Calu3 (cell line): ENCODE measurements around the gene LGALS8. TPM values are rescaled to one million over a fixed set of nuclear protein-coding genes. Genes with fewer than 3 reads are reported as not detected.

Experiments
- BruUV-seq: library from RNA; stranded (reverse); fragments of 400-500 nt; replicated peaks from 2 replicates; lab custom pipeline; 2021; lab: Mats Ljungman, UMichigan
- CTCF ChIA-PET: fragments of 300-600 bp; sonication (Branson Sonifier 250); formaldehyde crosslinking; loops from one replicate; lab custom pipeline; 2022; ENCODE audit warnings: antibody characterized with exemption; lab: Charles Lee
- DNase-seq: peaks from one replicate; pipeline ENCODE4 v3.0.0; 2022
- H3K27ac Mint-ChIP-seq: one replicate; pipeline ENCODE4 v1.8.0; 2022; ENCODE audit warnings: mixed read lengths; ENCODE audit not compliant: unreplicated experiment
- H3K27me3 Mint-ChIP-seq: one replicate; pipeline ENCODE4 v1.8.0; 2022; ENCODE audit warnings: mixed read lengths; ENCODE audit not compliant: unreplicated experiment
- H3K36me3 Mint-ChIP-seq: one replicate; pipeline ENCODE4 v1.8.0; 2022; ENCODE audit warnings: mild to moderate bottlenecking, moderate library complexity, mixed read lengths; ENCODE audit not compliant: insufficient read depth, unreplicated experiment
- H3K4me1 Mint-ChIP-seq: one replicate; pipeline ENCODE4 v1.8.0; 2022; ENCODE audit warnings: mild to moderate bottlenecking, low read depth, mixed read lengths; ENCODE audit not compliant: unreplicated experiment
- H3K4me3 Mint-ChIP-seq: one replicate; pipeline ENCODE4 v1.8.0; 2022; ENCODE audit warnings: mild to moderate bottlenecking, low read depth, moderate library complexity, mixed read lengths; ENCODE audit not compliant: unreplicated experiment
- H3K9me3 Mint-ChIP-seq: one replicate; pipeline ENCODE4 v1.8.0; 2022; ENCODE audit warnings: low read depth, mixed read lengths; ENCODE audit not compliant: unreplicated experiment
- intact Hi-C: fragments of 100-400 bp; cut with micrococcal nuclease; formaldehyde crosslinking; loops from one replicate; pipeline ENCODE4 v1.10.0; 2022; ENCODE audit not compliant: unreplicated experiment
- total RNA-seq: library from RNA; stranded (reverse); gene quantifications from 2 replicates; pipeline ENCODE4 v1.2.3, GENCODE V29; 2022
- TF ChIP-seq, protein P1 (sequence below): fragments of 200-600 bp; IDR thresholded peaks from one replicate; pipeline ENCODE4 v1.8.0; 2022; ENCODE audit warnings: antibody characterized with exemption; ENCODE audit not compliant: unreplicated experiment

The LGALS8 gene
- total RNA-seq, 1 experiment from 2014 or later, result 46.5 TPM

DNA sequence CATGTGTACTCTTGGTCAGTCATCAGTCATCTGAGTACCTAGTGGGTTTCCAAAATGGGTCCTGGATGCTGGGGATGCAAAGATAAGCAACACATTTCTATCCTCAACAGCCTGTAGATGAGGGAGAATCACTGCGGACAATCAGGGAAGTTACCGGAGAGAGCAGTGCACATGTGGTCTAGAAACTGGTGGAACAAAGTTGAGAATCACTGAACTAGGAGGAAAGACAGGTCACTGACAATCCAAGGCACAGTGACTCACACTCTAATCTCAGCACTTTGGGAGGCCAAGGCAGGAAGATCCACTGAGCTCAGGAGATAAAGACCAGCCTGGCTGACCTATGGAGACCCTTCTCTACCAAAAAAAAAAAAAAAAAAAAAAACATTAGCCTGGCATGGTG is 31.4 kb upstream of the LGALS8 start:
- intact Hi-C loops, result loop anchor here (5.0 kb wide), 1 partner anchor 40 kb away; no protein-coding TSS in a partner anchor
- TF ChIP-seq, protein P1, sequence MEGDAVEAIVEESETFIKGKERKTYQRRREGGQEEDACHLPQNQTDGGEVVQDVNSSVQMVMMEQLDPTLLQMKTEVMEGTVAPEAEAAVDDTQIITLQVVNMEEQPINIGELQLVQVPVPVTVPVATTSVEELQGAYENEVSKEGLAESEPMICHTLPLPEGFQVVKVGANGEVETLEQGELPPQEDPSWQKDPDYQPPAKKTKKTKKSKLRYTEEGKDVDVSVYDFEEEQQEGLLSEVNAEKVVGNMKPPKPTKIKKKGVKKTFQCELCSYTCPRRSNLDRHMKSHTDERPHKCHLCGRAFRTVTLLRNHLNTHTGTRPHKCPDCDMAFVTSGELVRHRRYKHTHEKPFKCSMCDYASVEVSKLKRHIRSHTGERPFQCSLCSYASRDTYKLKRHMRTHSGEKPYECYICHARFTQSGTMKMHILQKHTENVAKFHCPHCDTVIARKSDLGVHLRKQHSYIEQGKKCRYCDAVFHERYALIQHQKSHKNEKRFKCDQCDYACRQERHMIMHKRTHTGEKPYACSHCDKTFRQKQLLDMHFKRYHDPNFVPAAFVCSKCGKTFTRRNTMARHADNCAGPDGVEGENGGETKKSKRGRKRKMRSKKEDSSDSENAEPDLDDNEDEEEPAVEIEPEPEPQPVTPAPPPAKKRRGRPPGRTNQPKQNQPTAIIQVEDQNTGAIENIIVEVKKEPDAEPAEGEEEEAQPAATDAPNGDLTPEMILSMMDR, result no peak
- no peaks in the 10 kb centered on the region for H3K36me3 Mint-ChIP-seq
- CTCF ChIA-PET, result interaction anchor here (0.9 to 1.1 kb wide), 2 partner anchors 8 to 11 kb away, joined by 3 read pairs; no protein-coding TSS in a partner anchor
- no peak overlapping the region for H3K4me3 Mint-ChIP-seq
- BruUV-seq, result no TSS peak
- H3K4me1 Mint-ChIP-seq, result no peaks in the 10 kb centered on the region
- peaks cover 27% of the 10 kb centered on the region for H3K27me3 Mint-ChIP-seq
- no peaks in the 10 kb centered on the region for H3K9me3 Mint-ChIP-seq
- H3K27ac Mint-ChIP-seq, result no peak overlapping the region
- no peak for DNase-seq

DNA sequence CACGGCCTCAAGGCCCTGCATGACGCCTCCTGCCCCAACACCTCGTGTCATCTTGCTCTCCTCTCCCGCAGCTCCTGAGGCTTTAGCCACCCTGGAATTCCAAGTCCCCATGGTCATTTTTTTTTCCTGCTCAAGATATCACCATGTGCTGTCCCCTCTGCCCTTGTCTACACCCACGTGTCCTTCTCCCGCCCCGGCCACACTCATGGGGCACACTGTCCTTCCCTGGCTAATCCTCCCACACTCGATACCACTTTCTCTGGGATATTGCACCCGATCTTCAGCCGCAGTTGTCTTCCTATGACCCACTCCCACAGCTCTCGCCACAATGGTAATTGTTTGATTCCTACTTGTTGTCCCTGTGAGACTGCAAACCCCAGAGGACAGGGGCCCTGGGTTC is 29.7 kb upstream of the LGALS8 start:
- CTCF ChIA-PET, result no interaction called here
- no peak overlapping the region for H3K4me3 Mint-ChIP-seq
- intact Hi-C loops, result loop anchor here (5.0 kb wide), 1 partner anchor 38 kb away; no protein-coding TSS in a partner anchor
- TF ChIP-seq, protein P1, result no peak
- H3K4me1 Mint-ChIP-seq, result no peaks in the 10 kb centered on the region
- H3K27ac Mint-ChIP-seq, result no peak overlapping the region
- no peaks in the 10 kb centered on the region for H3K9me3 Mint-ChIP-seq
- no peaks in the 10 kb centered on the region for H3K36me3 Mint-ChIP-seq
- DNase-seq, result no peak
- BruUV-seq, result no TSS peak
- peaks cover 27% of the 10 kb centered on the region for H3K27me3 Mint-ChIP-seq

DNA sequence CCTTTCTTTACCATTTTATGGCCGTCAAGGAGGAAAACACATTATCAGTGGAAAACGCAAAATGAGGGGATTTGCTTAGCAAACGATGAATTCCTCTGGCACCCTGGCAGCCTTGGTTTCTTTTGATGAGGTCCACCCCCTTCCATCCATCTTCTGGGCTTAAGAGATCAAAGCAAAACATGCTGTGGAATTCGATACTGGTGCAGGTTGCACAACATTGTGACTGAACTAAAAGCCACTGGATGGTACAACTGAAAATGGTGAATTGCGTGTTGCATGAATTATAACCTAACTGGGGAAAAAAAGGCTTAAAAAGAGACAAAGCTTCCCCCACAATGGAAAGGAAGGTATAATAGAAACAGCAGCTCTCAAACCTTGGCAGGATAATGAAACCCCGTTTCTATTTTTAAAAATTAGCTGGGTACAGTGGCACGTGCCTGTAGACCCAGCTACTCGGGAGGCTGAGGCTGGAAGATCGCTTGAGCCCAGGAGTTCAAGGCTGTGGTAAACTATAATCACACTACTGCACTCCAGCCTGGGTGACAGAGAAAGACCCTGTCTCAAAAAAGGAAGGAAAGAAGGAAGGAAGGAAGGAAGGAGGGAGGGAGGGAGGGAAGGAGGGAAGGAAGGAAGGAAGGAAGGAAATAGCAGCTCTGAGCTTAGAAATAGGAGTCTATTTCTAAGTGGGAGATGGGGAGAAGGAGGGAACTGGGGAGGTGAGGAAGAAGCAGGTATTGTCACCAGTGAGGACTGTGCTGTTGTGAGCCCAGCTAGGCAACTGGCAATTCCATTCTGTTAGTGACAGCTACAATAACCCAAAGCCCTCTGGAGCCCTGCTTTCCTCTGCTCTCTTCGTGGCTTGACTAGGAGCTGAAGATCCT is 29.0 kb upstream of the LGALS8 start:
- H3K36me3 Mint-ChIP-seq, result no peaks in the 10 kb centered on the region
- no peak overlapping the region for H3K27ac Mint-ChIP-seq
- H3K4me1 Mint-ChIP-seq, result no peaks in the 10 kb centered on the region
- intact Hi-C loops, result loop anchor here (5.0 kb wide), 1 partner anchor 37 kb away; no protein-coding TSS in a partner anchor
- no peak overlapping the region for H3K4me3 Mint-ChIP-seq
- H3K27me3 Mint-ChIP-seq, result peaks cover 27% of the 10 kb centered on the region
- no TSS peak for BruUV-seq
- TF ChIP-seq, protein P1, result no peak
- DNase-seq, result no peak
- no peaks in the 10 kb centered on the region for H3K9me3 Mint-ChIP-seq
- CTCF ChIA-PET, result no interaction called here

DNA sequence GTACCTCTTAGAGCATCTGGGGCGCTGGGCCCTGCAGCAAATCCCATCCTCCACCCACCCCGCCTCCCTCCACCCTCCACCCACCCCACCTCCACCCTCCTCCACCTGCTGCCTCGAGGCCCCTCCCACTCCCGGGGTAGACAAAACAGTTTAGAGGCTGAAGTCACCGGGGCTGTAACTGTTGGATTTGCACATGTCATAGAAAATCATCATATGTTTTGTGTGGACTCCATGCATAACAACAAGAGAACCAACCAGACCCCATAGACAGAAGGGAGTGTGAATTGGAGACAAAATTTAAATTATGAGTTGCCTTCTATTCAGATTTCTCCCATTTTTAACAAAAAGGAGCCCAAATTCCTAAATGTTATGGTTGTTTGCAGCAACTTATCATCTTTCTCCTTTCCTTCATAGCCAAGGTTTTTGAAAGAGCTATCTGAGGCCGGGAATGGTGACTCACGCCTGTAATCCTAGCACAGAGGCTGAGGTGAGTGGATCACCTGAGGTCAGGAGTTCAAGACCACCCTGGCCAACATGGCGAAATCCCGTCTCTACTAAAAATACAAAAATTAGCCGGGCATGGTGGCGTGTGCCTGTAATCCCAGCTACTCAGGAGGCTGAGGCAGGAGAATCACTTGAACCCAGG is 28.2 kb upstream of the LGALS8 start:
- Mint-ChIP-seq H3K9me3 (no peaks in the 10 kb centered on the region), H3K36me3 (no peaks in the 10 kb centered on the region), H3K4me1 (no peaks in the 10 kb centered on the region), H3K27ac (no peak overlapping the region), H3K27me3 (peaks cover 27% of the 10 kb centered on the region), H3K4me3 (no peak overlapping the region)
- TF ChIP-seq, protein P1, result no peak
- intact Hi-C loops, result no loop called here
- no peak for DNase-seq
- CTCF ChIA-PET, result no interaction called here
- BruUV-seq, result no TSS peak
